ENCODE results near the gene PURA.

Gene PURA

DNA sequence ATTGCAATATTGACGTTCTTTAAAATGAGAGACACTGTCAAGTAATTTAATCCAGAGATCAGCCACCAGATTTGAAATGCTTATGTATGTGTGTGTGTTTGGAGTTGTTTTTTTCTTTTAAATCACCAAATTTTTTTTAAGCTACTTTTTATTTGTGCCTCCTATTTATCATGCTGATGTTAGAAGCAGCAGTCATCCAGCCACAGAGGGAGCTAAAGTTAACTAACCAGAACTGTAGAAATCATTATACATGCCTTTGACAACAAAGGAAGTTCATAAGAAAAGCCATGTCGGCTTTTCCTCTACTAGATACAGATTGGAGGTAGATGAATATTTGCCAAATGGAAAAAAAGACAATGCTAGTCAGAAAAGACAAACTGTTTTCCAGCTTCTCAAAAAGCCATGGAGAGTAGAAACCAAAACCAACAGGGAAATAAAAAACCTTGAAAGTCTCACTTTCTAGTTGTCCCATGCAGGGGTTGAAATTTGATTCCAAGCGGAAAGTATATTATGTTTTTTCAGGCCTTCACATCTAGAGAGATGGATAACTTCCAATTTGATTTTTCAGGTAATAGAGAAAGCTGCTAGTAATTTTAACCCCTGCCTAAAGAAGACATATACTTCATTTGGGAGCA lies 4.5 kb downstream of the PURA start:
- DNase-seq (ENCODE audit: low spot score) (no peak), ATAC-seq (ENCODE audit: low read depth) (no peak)
- Histone ChIP-seq H3K4me3 (ENCODE audit: severe bottlenecking) (no peak overlapping the region), H3K4me1 (ENCODE audit: insufficient read depth, poor library complexity, severe bottlenecking) (peaks cover 27% of the 10 kb centered on the region), H3K27ac (ENCODE audit: poor library complexity, severe bottlenecking) (no peak overlapping the region), H3K36me3 (ENCODE audit: low read depth) (peaks cover 8% of the 10 kb centered on the region; the same call in 1 of the 2 replicates), H3K9me3 (ENCODE audit: severe bottlenecking) (no peaks in the 10 kb centered on the region), H3K27me3 (ENCODE audit: insufficient read depth, poor library complexity, severe bottlenecking) (no peaks in the 10 kb centered on the region)
- TF ChIP-seq, protein P1, sequence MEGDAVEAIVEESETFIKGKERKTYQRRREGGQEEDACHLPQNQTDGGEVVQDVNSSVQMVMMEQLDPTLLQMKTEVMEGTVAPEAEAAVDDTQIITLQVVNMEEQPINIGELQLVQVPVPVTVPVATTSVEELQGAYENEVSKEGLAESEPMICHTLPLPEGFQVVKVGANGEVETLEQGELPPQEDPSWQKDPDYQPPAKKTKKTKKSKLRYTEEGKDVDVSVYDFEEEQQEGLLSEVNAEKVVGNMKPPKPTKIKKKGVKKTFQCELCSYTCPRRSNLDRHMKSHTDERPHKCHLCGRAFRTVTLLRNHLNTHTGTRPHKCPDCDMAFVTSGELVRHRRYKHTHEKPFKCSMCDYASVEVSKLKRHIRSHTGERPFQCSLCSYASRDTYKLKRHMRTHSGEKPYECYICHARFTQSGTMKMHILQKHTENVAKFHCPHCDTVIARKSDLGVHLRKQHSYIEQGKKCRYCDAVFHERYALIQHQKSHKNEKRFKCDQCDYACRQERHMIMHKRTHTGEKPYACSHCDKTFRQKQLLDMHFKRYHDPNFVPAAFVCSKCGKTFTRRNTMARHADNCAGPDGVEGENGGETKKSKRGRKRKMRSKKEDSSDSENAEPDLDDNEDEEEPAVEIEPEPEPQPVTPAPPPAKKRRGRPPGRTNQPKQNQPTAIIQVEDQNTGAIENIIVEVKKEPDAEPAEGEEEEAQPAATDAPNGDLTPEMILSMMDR (IDR thresholded peaks at IDR 0.05; ENCODE audit: poor library complexity, severe bottlenecking): peak; percentile 39

DNA sequence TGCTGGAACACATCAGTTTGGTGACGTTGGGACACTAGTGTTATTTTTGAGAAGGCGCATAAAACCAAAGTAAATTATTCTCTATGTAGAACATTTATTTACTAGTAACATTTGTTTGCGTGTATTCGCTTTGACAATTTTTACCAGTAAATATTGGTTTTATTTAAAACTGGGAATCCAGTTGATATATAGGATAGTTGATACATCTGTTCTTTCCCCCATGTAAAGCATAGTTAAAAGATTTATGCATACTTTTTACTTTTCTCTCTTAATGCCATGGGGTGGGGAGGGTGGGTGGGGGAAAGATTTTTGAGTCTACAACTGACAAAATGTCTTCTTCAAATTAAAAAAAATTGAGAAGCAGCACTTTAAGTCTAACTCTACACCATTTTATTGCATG lies 11.7 kb downstream of the PURA start, which contains the start of gene IGIP:
TSS of gene IGIP (plus strand) at position 301 of the 400 bp plus-strand sequence. CDS start 2,540 bp downstream, outside the sequence.
- H3K27ac ChIP-seq (ENCODE audit: poor library complexity, severe bottlenecking): no peak within 1 kb of the TSS
- peaks cover 21% of the 10 kb centered on the region for H3K4me1 ChIP-seq (ENCODE audit: insufficient read depth, poor library complexity, severe bottlenecking)
- no peaks in the 10 kb centered on the region for H3K9me3 ChIP-seq (ENCODE audit: severe bottlenecking)
- TF ChIP-seq, protein P1 (IDR thresholded peaks at IDR 0.05; ENCODE audit: poor library complexity, severe bottlenecking): no peak
- no peaks in the 10 kb centered on the region for H3K27me3 ChIP-seq (ENCODE audit: insufficient read depth, poor library complexity, severe bottlenecking)
- no peaks in the 10 kb centered on the region for H3K36me3 ChIP-seq (ENCODE audit: low read depth)
- DNase-seq (ENCODE audit: low spot score): no peak
- no peak within 1 kb of the TSS for H3K4me3 ChIP-seq (ENCODE audit: severe bottlenecking)
- ATAC-seq (ENCODE audit: low read depth): no peak

DNA sequence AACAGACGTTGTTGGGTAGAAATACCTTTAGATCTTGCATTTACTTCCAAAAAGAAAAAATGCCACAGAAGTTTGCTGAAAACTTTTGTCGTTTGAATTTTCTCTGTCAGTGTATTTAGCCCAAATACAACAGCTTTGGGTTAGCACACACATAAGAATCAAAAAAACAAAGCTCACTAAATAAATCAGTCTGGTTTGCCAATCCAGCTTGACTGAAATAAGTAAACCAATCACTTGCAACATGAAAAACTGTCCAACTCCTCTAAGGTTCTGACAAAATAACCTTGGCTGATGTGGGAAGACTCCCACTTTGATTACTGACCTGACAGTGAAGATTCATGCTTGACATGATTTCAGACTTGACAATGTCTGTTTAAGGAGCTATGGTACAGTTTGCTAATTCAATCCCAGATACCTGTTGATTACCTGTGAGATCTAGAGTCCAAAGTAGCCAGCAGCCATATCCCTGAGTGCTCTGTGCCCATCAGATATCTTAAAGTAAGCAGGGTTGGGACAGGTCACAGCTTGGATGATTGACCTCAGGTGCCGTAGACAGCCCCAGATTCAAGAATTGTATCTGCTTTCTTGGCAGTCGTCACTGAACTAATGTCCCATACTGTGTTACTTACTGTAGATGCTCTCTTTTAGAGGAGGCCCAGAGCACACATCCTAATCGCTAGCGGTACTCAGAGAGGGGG lies 12.6 kb downstream of the PURA start:
- no peaks in the 10 kb centered on the region for H3K27me3 ChIP-seq (ENCODE audit: insufficient read depth, poor library complexity, severe bottlenecking)
- no peak overlapping the region for H3K27ac ChIP-seq (ENCODE audit: poor library complexity, severe bottlenecking)
- DNase-seq (ENCODE audit: low spot score): no peak

DNA sequence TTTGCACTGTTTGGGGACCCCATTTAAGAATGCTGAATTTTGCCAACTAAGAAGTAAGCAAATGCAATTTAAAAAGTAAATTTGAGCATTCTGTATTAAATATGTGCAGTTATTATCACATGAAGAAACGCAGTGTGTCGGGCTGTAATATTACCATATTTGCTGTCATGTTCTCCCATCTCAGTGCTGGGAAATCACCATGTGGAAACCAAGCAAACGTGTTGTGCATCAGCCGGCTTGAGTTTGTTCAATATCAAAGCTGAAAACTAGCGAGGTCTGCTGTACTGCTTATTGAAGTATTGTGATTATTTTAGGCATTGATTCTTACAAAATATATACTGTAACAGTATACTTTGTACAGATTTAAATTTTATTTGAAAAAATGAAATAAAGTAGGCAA lies 14.5 kb downstream of the PURA start:
- peaks cover 27% of the 10 kb centered on the region for H3K4me1 ChIP-seq (ENCODE audit: insufficient read depth, poor library complexity, severe bottlenecking)
- ATAC-seq (ENCODE audit: low read depth) (no peak), DNase-seq (ENCODE audit: low spot score) (no peak)
- H3K9me3 ChIP-seq (ENCODE audit: severe bottlenecking): no peaks in the 10 kb centered on the region
- TF ChIP-seq, protein P1 (IDR thresholded peaks at IDR 0.05; ENCODE audit: poor library complexity, severe bottlenecking): no peak
- H3K27ac ChIP-seq (ENCODE audit: poor library complexity, severe bottlenecking): no peak overlapping the region
- H3K27me3 ChIP-seq (ENCODE audit: insufficient read depth, poor library complexity, severe bottlenecking): no peaks in the 10 kb centered on the region
- H3K36me3 ChIP-seq (ENCODE audit: low read depth): no peaks in the 10 kb centered on the region
- no peak overlapping the region for H3K4me3 ChIP-seq (ENCODE audit: severe bottlenecking)

More for the DNA sequence above, 12.6 kb downstream of the PURA start:
- peaks cover 29% of the 10 kb centered on the region for H3K4me1 ChIP-seq (ENCODE audit: insufficient read depth, poor library complexity, severe bottlenecking)
- ATAC-seq (ENCODE audit: low read depth): no peak
- no peaks in the 10 kb centered on the region for H3K9me3 ChIP-seq (ENCODE audit: severe bottlenecking)
- no peak overlapping the region for H3K4me3 ChIP-seq (ENCODE audit: severe bottlenecking)
- TF ChIP-seq, protein P1 (IDR thresholded peaks at IDR 0.05; ENCODE audit: poor library complexity, severe bottlenecking): no peak
- no peaks in the 10 kb centered on the region for H3K36me3 ChIP-seq (ENCODE audit: low read depth)

Data from RWPE2 (cell line).